ENCODE measurements around the gene C19orf85.
A peak's percentile ranks its signal among the peaks of the same experiment; 100 is the strongest.
"Not testable (repeated sequence)": the region's sequence is repeated elsewhere in the genome, so short reads cannot be mapped to it uniquely, and the experiment has no call there.

Gene C19orf85

DNA sequence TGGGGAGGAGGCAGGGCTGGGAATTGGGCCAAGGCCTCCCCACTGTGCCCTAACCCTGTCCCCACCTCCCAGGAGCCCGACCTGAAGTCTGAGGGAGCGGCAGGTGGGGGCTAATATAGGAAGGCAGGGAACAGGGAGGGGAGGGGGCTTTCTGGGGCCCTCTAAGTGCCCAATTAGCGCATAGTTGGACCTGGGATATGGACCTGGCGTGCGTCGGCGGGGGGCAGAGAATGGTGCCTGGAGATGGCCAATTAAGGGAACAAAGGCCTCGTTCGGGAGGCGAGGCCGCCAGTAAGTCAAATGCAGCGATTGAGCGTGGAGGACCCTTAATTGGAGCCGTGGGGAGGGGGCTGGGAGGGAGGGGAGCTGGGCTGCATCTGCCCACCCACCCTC, at the start of gene C19orf85:
Gene C19orf85 (minus strand): TSS at position 90 of the 393 bp plus-strand sequence. CDS start 197 bp downstream, outside the sequence.
- no peak for DNase-seq

DNA sequence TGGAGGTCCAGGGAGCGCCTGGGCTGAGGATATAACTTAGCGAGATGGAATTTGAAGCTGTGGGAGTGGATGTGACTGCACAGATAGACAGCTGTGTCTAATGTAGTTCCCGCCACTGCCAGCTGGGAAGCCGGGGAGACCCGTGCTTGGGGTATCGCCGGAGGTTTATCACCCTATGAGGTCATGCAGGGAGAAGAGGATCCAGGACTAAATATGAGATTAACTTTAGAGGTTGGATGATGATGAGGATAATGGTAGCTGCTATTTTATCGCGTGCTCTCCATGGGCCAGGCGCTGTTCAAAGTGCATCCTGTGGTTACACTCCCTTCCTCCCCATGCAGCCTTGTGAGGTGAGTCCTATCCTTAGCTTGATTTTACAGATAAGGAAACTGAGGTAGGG, 43.6 kb upstream of the C19orf85 start:
- DNase-seq: no peak

DNA sequence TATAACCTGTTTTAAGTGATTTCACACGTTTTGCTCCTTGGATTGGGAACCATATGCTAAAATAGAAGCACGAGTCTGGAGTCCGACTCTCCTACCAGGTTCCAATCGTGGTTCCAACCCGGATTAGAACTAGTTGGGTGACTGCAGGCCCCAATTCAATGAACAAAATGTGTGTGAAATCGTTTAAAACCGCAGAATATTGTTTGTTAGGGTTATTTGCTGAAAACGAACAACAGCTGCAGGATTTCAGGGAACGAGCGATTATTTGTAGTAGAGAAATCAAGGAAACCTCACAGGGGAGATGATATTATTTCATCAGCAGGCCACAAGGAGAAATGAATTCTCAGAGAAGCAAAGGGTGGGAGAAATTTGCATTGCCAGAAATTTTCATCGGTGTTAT, 40.4 kb upstream of the C19orf85 start:
- DNase-seq: no peak

DNA sequence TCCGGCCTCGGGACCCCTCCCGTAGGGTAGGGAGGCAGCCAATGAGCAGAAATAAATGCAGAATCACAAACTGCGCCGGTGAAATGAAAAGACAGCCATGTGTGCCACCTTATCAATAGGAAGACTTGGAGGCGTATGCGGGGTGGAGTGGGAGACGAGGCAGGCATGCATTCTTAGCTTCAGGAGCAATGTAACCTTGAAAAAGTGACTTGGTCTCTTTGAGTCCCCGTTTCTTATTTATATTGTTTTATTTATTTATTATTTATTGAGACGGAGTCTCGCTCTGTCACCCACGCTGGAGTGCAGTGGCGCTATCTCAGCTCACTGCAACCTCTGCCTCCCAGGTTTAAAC, 39.7 kb upstream of the C19orf85 start:
- no peak for DNase-seq

DNA sequence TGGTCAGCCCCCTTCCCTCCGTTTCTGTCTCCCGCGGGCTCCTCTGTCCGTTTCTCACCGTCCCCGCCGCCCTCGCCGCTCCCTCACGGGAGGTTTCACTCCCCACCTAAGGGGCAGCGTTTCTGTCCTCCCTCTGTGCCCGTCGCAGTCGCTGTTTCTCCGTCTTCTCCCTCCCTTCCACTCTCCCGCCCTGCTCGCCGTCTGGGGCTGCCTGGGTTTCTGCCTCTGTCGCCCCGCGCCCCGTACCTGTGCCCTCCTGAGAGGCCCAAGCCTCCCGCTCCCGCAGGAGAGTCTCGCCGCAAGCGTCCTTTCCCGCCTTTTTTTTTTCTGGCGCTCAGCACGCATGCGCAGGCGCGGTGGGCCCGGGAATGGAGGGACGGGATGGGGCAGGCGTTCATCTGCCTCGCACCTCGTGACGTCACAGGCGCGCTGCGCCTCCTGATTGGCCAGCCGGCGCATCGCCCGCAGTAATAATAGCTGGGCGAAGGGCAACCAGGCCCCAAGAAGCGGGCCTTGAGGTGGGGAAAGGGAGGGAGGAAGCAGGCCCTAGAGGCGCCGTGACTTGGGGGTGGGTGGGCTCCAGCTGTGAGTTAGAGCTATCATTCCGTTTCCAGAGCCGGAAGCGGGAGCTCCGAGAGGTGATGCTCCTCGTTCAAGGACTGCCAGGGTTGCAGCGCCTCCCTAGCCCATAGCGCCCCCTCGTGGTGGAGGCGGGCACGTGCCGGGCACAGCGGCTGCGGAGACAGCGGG, 39.1 kb upstream of the C19orf85 start:
- peak; percentile 83 for DNase-seq

DNA sequence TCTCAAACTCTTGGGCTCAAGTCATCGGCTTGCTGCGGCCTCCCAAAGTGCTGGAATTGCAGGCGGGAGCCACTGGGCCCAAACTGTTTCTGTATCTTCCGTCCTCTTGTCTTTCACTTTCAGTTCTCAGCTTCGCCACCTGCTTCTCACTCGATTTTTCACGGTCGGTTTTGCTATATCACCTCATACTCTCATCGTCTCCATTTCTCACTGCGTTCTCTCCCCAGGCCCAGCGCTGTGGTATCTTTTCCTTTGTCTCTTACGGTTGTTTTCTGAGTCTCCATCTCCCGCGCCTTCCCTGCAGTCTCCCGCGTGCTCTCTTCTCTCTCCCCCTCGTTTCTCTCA, 38.6 kb upstream of the C19orf85 start:
- DNase-seq: no peak

DNA sequence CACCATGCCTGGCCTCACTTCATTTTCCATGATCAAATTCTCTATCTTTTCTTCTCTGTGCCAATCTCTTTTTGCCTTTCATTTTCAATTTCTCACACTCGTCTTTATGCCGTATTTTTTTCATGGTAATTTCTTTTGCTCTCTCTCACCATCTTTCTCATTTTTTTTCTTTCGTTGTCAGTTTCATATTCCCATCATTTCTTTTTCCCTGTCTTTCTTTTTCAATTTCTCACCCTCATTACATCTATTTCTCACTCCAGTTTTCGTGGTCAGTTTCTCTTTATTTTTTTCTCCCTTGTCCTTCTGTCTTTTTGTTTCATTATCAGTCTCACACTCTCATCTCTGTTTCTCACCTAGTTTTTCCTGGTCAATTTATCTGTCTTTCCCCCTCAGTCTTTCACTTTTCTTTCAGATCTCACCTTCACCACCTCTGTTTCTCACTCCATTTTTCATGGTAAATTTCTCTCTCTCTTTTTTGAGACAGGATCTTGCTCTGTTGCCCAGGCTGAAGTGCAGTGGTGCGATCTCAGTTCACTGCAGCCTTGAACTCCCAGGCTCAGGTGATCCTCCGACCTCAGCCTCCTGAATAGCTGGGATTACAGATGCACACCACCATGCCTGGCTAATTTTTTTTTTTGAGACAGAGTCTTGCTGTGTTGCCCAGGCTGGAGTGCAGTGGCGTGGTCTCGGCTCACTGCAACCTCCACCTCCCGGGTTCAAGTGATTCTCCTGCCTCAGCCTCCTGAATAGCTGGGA, 37.8 kb upstream of the C19orf85 start:
- DNase-seq: no peak

DNA sequence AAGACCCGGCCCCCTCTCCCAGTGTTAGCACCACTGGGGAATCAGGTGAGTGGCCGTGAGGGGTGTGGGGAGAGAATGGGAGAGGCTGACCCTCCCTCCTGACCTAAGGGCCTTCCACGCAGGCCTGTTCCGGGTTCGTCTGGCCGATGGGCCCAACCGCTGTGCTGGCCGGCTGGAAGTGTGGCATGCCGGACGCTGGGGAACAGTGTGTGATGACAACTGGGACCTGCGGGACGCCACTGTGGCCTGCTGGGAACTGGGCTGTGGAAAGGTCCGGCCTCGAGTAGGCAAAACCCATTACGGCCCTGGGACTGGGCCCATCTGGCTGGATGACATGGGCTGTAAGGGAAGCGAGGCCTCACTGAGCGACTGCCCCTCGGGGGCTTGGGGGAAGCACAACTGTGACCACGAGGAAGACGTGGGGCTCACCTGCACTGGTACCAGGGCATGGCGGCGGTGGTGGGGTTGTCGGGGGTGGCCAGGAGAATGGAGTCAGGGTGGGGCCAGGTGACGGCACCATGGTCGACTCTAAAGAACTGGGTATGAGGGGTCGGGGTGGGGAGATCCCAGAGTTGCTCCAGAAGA, 35.9 kb upstream of the C19orf85 start:
- DNase-seq: no peak

DNA sequence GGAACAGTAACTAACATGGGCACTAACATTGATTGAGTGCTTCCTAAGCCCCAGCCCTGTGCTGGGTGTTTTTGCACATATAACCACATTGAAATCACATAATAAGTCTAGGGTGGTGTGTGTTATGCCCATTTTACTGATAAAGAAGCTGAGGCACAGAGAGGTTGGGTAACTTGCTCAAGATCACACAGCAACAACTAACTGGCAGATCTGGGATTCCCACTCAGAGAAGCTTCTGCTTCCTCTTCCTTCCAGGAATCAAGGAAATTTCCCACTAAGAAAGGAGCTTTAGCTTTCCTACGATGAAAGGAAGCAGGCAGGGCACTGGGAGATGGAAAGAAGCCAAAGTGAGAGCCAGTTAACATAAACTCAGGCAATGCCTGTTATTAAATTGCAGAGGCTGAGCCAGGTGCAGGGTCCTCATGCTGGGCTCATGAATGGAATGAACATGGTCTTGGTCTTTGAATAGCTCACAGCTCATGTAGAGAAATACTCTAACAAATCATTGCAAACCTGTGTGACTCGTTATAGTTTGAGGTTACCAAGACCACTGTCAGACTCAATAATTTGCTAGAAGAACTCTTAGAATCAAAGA, 33.8 kb upstream of the C19orf85 start:
- no peak for DNase-seq

DNA sequence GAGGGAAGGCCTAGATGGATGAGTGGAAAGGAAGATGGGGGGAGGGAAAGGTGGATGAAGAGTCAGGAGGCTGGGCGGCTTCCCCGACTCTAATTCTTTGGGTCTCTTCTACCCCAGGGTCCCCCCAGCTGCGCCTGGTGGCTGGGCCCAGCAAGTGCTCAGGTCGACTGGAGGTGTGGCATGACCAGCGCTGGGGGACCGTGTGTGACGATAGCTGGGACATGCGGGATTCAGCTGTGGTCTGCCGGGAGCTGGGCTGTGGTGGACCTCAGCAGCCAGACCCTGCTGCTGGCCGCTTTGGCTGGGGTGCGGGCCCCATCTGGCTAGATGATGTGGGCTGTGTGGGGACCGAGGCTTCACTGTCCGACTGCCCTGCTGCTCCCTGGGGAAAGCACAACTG, 33.2 kb upstream of the C19orf85 start:
- DNase-seq: no peak

DNA sequence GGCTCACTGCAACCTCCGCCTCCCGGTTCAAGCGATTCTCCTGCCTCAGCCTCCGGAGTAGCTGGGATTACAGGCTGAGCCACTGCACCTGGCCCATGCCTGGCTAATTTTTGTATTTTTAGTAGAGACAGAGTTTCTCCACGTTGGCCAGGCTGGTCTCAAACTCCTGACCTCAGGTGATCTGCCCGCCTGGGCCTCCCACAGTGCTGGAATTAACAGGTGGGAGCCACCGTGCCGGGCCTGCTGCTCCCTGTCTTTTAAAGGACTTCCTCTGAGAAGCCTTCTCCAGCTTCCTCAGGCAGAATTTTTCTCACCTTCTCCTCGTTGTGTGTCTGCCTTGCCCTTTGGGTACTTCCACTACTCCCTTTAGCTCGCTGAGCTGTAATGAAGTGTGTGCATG, 32.3 kb upstream of the C19orf85 start:
- DNase-seq: not testable (repeated sequence)

DNA sequence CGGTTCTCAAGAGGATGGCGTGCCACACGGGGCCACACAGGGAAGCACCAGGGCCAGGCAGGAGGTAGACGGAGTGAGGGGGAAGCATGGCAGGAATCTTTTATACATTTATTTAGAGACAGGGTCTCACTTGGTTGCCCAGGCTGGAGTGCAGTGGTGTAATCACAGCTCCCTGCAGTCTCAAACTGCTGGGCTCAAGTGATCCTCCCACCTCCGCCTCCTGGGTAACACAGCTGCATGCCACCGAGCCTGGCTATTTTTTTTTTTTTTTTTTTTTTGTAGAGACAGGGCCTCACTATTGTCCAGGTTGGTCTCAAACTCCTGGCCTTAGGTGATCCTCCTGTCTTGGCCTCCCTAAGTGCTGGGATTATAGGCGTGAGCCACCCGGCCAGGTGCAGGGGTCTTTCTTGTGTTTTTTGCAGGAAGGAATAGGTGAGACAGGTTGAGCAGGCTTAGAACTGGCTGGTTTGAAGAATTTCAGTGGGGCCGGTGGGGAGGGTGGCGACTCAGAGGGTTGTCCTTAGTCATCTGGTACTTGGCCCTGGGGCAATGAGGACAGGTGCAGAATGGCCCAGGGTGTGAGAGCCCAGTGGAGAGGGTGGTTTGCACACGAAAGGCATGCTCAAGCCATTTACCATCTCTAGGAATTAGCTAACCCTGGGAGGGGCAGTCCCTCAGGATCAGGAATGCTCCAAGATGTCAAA, 31.2 kb upstream of the C19orf85 start:
- DNase-seq: no peak

DNA sequence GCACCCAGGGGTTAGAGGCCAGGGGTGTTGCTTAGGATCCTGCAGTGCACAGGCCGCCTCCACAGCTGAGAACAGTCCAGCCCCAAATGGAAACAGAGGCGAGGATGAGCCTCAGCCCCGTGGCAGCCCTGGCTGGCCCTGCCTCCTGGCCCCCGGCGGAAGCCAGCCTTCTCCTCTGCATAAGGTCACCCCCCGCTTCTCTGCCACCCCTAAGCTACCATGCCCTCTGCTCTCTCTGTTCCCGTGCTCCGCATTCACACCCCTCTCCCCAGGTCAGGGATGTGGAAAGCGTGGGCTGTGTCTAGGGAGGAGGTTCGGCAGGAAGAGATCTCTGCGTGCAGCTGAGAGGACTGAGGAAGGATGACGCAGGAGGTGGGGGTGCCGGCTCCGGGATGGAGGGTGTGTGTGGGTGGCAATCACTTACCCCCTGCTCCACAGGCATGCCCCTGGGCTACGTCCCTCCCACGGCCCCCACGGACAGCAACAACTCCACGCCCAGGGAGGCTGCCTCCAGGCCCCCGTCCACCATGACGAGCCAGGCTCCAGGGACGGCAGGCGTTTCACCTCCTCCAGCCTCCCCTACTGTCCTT, 29.7 kb upstream of the C19orf85 start:
- DNase-seq: no peak

DNA sequence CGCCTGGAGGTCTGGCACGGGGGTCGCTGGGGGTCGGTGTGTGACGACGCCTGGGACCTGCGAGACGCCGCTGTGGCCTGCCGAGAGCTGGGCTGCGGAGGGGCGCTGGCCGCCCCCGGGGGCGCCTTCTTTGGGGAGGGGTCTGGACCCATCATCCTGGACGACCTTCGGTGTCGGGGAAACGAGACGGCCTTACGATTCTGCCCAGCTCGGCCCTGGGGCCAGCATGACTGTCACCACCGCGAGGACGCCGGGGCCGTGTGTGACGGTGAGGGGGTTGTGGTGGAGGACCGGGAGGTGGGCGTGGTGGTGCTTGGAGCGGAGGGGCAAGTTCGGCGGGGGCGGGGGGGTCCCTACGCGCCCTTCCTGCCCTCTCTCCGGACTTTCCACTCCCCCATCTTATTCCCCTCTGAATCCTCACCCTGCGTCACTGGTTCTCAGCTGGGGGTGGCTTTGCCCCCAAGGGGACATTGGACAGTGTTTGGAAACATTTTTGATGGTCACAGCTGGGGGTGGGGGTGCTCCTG, 29.2 kb upstream of the C19orf85 start:
- DNase-seq: no peak

DNA sequence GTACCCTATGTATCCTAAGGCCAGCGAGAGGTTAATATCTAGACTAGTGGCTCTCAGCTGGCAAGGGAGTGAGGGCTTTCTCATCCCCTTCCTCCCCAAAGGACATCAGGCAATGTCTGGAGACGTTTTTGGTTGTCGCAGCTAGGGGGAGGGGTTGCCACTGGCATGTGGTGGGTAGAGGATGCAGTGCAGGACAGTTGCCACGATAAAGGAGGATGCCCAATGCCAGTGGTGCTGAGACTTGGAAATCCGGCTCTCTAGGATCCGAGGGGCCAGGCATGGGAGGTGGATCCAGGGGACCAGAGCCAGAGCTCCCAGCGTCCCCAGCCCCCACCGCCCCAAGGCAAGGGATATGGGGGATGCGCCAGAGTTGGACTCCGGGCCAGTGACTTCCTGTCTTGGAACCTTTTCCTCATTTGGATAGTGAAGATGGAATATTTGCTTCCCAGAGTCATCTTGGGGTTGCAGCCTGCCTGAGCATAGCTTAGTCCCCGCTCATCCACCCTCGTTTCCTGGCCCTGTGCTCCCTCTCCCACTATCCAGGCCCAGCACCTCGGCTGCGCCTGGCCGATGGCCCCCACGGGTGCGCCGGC, 28.6 kb upstream of the C19orf85 start:
- no peak for DNase-seq

DNA sequence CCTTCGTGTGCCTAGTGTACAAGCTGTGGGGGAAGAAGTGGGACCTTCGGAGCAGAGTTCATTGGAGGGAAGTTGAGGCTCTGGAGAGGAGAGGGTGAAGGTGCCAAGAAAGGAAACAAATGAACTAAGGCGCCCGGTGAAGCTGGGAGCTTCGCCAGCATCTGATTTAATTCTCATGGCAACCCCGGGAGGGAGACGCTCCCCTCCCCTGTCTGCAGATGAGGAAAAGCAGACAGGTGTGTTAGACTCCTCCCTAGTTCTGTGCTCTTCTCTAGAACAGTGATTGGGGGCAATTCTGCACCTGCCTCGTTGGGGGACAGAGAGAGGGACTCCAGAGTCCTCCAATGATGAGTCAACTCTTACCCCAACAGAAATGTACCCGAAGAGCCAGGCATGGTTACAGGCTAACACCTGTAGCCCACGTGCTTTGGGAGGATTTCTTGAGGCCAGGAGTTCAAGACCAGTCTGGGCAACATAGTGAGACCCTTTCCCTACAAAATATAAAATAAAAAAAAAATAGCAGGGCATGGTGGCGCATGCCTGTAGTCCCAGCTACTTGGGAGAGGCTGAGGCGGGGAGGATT, 27.9 kb upstream of the C19orf85 start:
- peak; percentile 23 for DNase-seq

DNA sequence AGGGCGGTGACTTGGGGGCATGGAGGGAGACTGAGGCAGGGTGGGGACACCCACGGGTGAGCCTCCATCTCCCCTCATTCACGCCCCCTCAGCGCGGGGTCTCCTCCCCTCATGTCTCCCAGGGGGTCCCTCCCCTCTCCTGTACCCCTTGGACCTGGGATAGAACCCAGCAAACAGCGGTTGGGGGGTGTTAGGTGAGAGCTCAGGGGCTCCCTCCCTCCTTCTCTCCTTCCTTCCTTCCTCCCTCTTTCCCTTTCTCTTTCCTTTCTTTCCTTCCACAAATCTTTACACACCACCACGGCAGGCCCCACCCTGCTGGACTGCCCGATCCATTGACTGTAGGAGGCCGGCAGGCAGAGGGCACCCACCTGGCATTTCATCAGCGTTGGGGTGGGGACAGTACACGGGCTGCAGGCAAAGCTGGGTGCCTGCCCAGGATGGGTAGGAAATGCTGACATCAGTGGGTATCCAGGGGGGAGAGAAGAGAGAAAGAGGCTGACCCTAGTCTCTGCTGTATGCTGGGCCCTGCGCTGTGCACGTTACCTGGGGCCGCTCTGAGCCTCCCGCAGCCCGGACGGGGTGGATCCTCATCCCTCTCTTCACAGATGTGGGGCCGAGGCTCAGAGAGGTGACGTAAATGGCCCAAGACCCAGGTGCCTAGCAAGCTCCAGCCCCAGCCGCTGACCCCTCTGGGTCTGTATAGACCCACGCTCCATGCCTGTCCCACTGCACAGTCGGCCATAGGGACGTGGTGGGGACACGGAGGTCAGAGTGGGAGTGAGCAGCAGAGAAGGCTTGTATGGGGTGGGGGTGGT, 27.2 kb upstream of the C19orf85 start:
- no peak for DNase-seq

DNA sequence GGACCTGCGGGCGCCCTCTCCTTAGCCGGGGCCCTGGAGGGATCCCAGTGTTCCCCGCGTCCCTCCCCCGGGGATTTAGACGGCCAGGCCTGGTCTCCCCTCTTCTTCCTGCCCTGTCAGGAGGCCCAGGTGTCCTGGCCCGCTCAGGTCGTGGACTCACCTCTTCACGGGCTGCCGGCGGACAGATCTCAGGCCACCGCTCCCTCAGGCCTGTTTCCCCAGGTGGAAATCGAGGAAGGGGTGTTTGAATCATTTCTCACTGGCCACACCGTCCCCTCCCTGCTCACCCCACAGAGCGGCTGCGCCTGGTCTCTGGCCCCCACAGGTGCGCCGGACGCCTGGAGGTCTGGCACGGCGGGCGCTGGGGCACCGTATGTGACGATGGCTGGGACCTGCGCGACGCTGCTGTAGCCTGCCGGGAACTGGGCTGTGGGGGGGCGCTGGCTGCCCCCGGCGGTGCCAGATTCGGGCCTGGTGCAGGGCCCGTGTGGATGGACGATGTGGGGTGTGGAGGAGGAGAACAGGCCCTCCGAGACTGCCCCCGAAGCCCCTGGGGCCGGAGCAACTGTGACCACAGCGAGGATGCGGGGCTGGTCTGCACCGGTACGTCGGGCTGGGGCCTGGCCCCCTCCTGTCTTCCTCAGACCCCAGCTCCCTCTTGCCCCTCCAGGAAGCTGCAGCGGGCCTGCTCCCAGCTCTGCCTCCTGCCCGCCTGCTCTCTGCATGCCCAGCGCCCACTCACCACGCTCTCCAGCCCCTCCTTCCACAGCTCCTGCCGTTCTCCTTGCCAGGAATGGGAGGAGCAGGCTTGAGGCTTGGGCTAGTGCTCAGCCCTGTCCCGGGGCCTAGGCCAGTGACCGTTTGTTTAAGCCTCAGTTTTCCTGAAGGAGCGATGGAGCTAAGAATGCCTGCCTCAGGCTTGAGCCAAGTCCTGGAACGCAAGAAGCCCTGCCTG, 26.2 kb upstream of the C19orf85 start:
- no peak for DNase-seq

DNA sequence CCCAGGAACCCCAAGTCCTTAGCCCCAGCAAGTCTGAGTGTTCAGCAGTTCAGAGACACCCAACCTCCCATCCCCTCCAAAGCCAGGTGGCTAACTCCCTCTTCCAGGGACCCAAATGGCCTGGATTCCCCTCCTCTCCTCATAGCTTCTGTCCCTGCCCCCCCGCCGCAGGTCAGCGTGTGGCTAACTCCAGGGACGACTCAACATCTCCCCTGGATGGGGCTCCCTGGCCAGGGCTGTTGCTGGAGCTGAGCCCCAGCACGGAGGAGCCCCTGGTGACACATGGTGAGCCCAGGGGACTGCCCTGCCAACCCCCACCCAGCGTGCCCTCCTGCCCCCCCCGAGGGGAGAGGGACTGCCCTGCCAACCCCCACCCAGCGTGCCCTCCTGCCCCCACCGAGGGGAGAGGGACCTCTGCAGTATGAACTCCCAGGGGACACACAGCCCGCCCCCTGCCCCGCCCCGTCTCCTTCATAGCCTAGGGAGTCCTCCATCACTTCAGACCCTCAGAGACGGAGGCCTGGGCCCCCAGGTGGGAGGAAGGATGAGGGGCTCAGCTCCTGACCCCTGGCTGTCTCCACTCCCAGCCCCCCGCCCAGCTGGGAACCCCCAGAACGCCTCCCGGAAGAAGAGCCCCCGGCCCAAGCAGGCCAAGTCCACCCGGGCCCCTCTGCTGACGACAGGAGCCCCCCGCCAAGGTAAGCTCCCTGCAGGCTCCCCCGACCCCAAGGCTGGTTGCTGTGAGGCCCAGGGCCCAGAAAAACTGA, 25.3 kb upstream of the C19orf85 start:
- DNase-seq: no peak
